ENCODE results near the gene PARD3B.

DNA sequence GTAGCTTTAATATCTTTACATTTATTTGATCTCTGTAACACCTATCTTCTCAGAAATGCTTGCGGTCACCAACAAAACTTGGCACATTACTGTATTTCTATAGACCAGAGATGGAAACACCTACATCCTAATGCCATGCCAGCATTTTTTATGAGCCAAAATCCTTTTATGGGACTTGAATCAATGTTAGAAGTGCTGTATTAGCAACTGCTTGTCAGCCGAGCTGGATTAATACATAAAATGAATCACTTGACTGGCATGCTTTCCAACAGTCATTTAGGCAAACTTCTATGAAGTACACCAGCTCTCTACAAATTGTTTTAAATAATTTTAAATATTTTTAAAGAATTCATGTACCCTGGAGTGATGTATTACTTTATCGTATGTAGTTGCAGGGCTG lies 864.1 kb downstream of the PARD3B start:
- TF ChIP-seq, protein P1, sequence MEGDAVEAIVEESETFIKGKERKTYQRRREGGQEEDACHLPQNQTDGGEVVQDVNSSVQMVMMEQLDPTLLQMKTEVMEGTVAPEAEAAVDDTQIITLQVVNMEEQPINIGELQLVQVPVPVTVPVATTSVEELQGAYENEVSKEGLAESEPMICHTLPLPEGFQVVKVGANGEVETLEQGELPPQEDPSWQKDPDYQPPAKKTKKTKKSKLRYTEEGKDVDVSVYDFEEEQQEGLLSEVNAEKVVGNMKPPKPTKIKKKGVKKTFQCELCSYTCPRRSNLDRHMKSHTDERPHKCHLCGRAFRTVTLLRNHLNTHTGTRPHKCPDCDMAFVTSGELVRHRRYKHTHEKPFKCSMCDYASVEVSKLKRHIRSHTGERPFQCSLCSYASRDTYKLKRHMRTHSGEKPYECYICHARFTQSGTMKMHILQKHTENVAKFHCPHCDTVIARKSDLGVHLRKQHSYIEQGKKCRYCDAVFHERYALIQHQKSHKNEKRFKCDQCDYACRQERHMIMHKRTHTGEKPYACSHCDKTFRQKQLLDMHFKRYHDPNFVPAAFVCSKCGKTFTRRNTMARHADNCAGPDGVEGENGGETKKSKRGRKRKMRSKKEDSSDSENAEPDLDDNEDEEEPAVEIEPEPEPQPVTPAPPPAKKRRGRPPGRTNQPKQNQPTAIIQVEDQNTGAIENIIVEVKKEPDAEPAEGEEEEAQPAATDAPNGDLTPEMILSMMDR (conservative IDR thresholded peaks at IDR 0.05; ENCODE audit: low read depth, low read length) = no peak
- TF ChIP-seq EZH2 (IDR thresholded peaks at IDR 0.05; ENCODE audit: low read length, unreplicated experiment) = no peak

Data from PC-3 (cell line).